HL-60 (cell line): ENCODE data around the gene FSTL5.

Experiments used
- CTCF ChIP-seq: IDR thresholded peaks from one replicate; pipeline ENCODE4 v1.5.1; 2011; ENCODE audit warnings: low read length, control low read depth, inconsistent platforms; ENCODE audit not compliant: insufficient read depth
- POLR2AphosphoS5 ChIP-seq: IDR thresholded peaks from 2 replicates; pipeline ENCODE4 v1.6.1; 2012; ENCODE audit warnings: low read depth
- REST ChIP-seq: IDR thresholded peaks from 2 replicates; pipeline ENCODE4 v1.6.1; 2012; ENCODE audit warnings: low read depth; ENCODE audit not compliant: insufficient replicate concordance
- SPI1 ChIP-seq: IDR thresholded peaks from 2 replicates; pipeline ENCODE4 v1.6.1; 2012; ENCODE audit warnings: low read depth, mild to moderate bottlenecking, borderline replicate concordance

GRCh38 chr4:161428180-161428965 is 735.4 kb downstream of the FSTL5 start:
- TF ChIP-seq CTCF (no peak), REST (no peak), POLR2AphosphoS5 (no peak), SPI1 (no peak)
